Endothelial cell of umbilical vein (primary cell): ENCODE measurements around the gene PKHD1.

ENCODE experiments used
- CTCF ChIP-seq, 2 donors: IDR thresholded peaks; 1 replicate in 1 of 2; 2 replicates in 1 of 2; pipeline ENCODE4 v1.5.1; 2011; ENCODE audit warnings: low read length in 2 of 2, mild to moderate bottlenecking in 2 of 2, moderate library complexity in 2 of 2, control low read depth in 1 of 2, inconsistent platforms in 1 of 2, low read depth in 1 of 2; ENCODE audit not compliant: insufficient read depth in 1 of 2; ENCODE audit errors: extremely low read depth in 1 of 2
- EZH2 ChIP-seq: IDR thresholded peaks from 2 replicates; pipeline ENCODE4 v1.6.1; 2012; ENCODE audit warnings: borderline replicate concordance, low read depth, mild to moderate bottlenecking, moderate library complexity, low read length, inconsistent platforms; ENCODE audit not compliant: severe bottlenecking
- FOS ChIP-seq: IDR thresholded peaks from 2 replicates; pipeline ENCODE4 v1.6.1; 2011; ENCODE audit warnings: mild to moderate bottlenecking, low read length, moderate library complexity, borderline replicate concordance; ENCODE audit not compliant: insufficient read depth
- GATA2 ChIP-seq: IDR thresholded peaks from 2 replicates; pipeline ENCODE4 v1.7.0; 2011; ENCODE audit warnings: low read depth, mild to moderate bottlenecking, moderate library complexity, mixed read lengths, low read length; ENCODE audit not compliant: insufficient read length, insufficient read depth
- JUN ChIP-seq: IDR thresholded peaks from 2 replicates; pipeline ENCODE4 v1.6.1; 2011; ENCODE audit warnings: borderline replicate concordance, low read depth; ENCODE audit not compliant: insufficient read length, insufficient read depth
- MAX ChIP-seq: IDR thresholded peaks from 2 replicates; pipeline ENCODE4 v1.6.1; 2011; ENCODE audit not compliant: insufficient read depth, insufficient read length
- POLR2A ChIP-seq: IDR thresholded peaks from 2 replicates; pipeline ENCODE4 v1.6.1; 2012; ENCODE audit warnings: low read depth, mild to moderate bottlenecking, control low read depth, low read length
- POLR2AphosphoS5 ChIP-seq: IDR thresholded peaks from 2 replicates; pipeline ENCODE4 v1.6.1; 2012; ENCODE audit warnings: low read depth, mild to moderate bottlenecking, control low read depth, low read length, moderate library complexity; ENCODE audit not compliant: insufficient read depth

- TF ChIP-seq CTCF (IDR thresholded peaks at IDR 0.05; ENCODE audit: extremely low read depth in 1 of 2, insufficient read depth in 1 of 2, low read depth in 1 of 2, low read length in 2 of 2), result no peak
- TF ChIP-seq POLR2AphosphoS5, result no peak
- TF ChIP-seq POLR2A, result no peak
- TF ChIP-seq MAX, result no peak
- TF ChIP-seq EZH2, result no peak
- no peak for TF ChIP-seq FOS
- TF ChIP-seq GATA2, result no peak
- no peak for TF ChIP-seq JUN
Observed at GRCh38 chr6:51814418-51814817, 273.0 kb downstream of the PKHD1 start.
